ENCODE measurements around the gene IGFBP5. TPM values are rescaled to one million over a fixed set of nuclear protein-coding genes. Genes with fewer than 3 reads are reported as not detected.

IGFBP5 gene
- total and polyA plus RNA-seq, 2 of the 8 experiments (the other 6 are each of a cell fraction or from before 2014, with no cell fraction given): 2.2 to 2.5 TPM

- Histone ChIP-seq H2BK15ac (ENCODE audit: low read length) (no peak overlapping the region), H2AFZ (ENCODE audit: low read length) (no peak overlapping the region), H2AK5ac (ENCODE audit: low read depth, low read length) (no peak overlapping the region), H3K4me1 (replicated peaks in 1 of 4; ENCODE audit: control insufficient read depth in 3 of 4, insufficient read depth in 4 of 4, low read length in 3 of 4) (peaks cover 12 to 24% (median 16%) of the 10 kb centered on the region in 4 experiments), H3K9ac (replicated peaks in 1 of 4; ENCODE audit: extremely low read depth in 1 of 4, low read depth in 3 of 4, low read length in 3 of 4) (no peak overlapping the region), H3K27me3 (replicated peaks in 1 of 4; ENCODE audit: control insufficient read depth in 3 of 4, extremely low read depth in 1 of 4, insufficient read depth in 3 of 4, low read length in 3 of 4) (peaks cover 0 to 23% (median 19%) of the 10 kb centered on the region in 4 experiments; a peak in 6 of 7 replicates), H3K23ac (ENCODE audit: insufficient read length) (no peak overlapping the region), H4K5ac (ENCODE audit: insufficient read length, low read depth, low read length) (no peak overlapping the region), H2BK20ac (ENCODE audit: low read length) (no peak overlapping the region), H4K20me1 (replicated peaks in 1 of 2; ENCODE audit: control insufficient read depth in 1 of 2, insufficient read depth in 2 of 2, low read length in 2 of 2) (no peaks in the 10 kb centered on the region), H3K79me2 (ENCODE audit: control insufficient read depth in 1 of 2, insufficient read depth in 2 of 2, low read length in 2 of 2) (no peaks in the 10 kb centered on the region), H3K14ac (ENCODE audit: insufficient read length) (no peak overlapping the region), H3K79me1 (ENCODE audit: low read depth, low read length) (no peaks in the 10 kb centered on the region), H2BK12ac (ENCODE audit: low read depth, low read length) (no peak overlapping the region), H3K36me3 (ENCODE audit: control insufficient read depth in 2 of 4, insufficient read depth in 4 of 4, low read length in 3 of 4) (no peaks in the 10 kb centered on the region), H3K4me3 (ENCODE audit: extremely low read depth in 1 of 4, insufficient read depth in 2 of 4, low read depth in 3 of 4, low read length in 4 of 4) (peak overlapping the region; percentile 0 to 71 (median 18); a peak in 5 of 8 replicates), H3K56ac (replicated peaks; ENCODE audit: insufficient read length, low read depth, low read length) (no peak overlapping the region), H2BK5ac (ENCODE audit: low read depth, low read length) (no peak overlapping the region), H3K9me3 (ENCODE audit: insufficient read depth in 2 of 2, low read depth in 1 of 2, low read length in 1 of 2) (no peaks in the 10 kb centered on the region), H3K18ac (ENCODE audit: extremely low read depth, low read length) (no peak overlapping the region; the same call in 1 of the 2 replicates), H3K4me2 (ENCODE audit: insufficient read depth in 1 of 2, low read depth in 2 of 2, low read length in 2 of 2) (peak overlapping the region; percentile 68 to 94), H4K91ac (replicated peaks; ENCODE audit: insufficient read length, low read length) (no peak overlapping the region), H3K27ac (ENCODE audit: low read depth, low read length) (no peak overlapping the region), H3K4ac (replicated peaks; ENCODE audit: insufficient read length, low read depth, low read length) (no peak overlapping the region), H2BK120ac (replicated peaks; ENCODE audit: low read depth, low read length) (no peak overlapping the region), H3K23me2 (ENCODE audit: low read depth, low read length) (peaks cover 28% of the 10 kb centered on the region), H4K8ac (ENCODE audit: extremely low read depth, insufficient read depth, low read length) (no peak overlapping the region)
- 19% methylated on average over 18 of the region's 23 CpGs; no CpG with 5 or more reads in 1 of the 2 experiments for WGBS, 2 experiments (ENCODE audit: extremely low coverage in 1 of 2, insufficient coverage in 1 of 2, insufficient read length in 1 of 2, insufficient replicate concordance in 2 of 2, low coverage in 1 of 2, low lambda C conversion rate in 2 of 2, missing lambda C conversion rate in 1 of 2)
- TF ChIP-seq POLR2A (IDR thresholded peaks at IDR 0.05; ENCODE audit: control extremely low read depth in 1 of 2, low read depth in 2 of 2, low read length in 2 of 2): no peak
- TF ChIP-seq RBBP5 (IDR thresholded peaks at IDR 0.05; ENCODE audit: borderline replicate concordance, low read depth, low read length): peak; percentile 19; the same call in 1 of the 2 replicates
- CTCF ChIA-PET (ENCODE audit: partially characterized antibody): interaction anchor here (0.6 to 2.0 kb wide), 5 partner anchors 9 to 175 kb away, joined by 3 to 5 read pairs (median 3); no protein-coding TSS in a partner anchor
- no peak for DNase-seq (ENCODE audit: low read depth in 1 of 2, low spot score in 2 of 2)
- FAIRE-seq: no peak
- POLR2A ChIA-PET (ENCODE audit: partially characterized antibody): interaction anchor here (1.0 to 1.3 kb wide), 2 partner anchors 76 to 186 kb away, joined by 3 to 4 read pairs; no protein-coding TSS in a partner anchor
Measured at GRCh38 chr2:216690853-216691741, 4.3 kb downstream of the IGFBP5 start.

All from H1 (cell line).